K562 (cell line): ENCODE results near the gene PHF10. TPM values are rescaled to one million over a fixed set of nuclear protein-coding genes. Genes with fewer than 3 reads are reported as not detected.

Experiments
- ATAC-seq: fragments of 200-7000 bp; cut with Tn5 transposase; 3 replicates; pipeline ENCODE4 v1.9.1; 2020; ENCODE audit warnings: moderate library complexity
- BruUV-seq: library from RNA; stranded (reverse); fragments of 400-500 nt; replicated peaks from 2 replicates; lab custom pipeline; 2021; lab: Mats Ljungman, UMichigan
- CTCF ChIA-PET: fragments of 300-600 bp; formaldehyde crosslinking; extraction: SDS; loops from one replicate; lab custom pipeline; 2021; ENCODE audit warnings: low intra/inter-chr PET ratio; lab: Yijun Ruan, JAX
- POLR2A ChIA-PET: fragments of 300-600, 350-650 bp; sonication (Branson Sonifier 250); formaldehyde crosslinking; extraction: SDS; loops from one replicate; lab custom pipeline; 2021; ENCODE audit warnings: antibody characterized with exemption, inconsistent platforms; lab: Yijun Ruan, JAX
- DNase-seq, 4 experiments: peaks; one replicate each; pipeline versions ENCODE4 v3.0.0 to v3.0.0-alpha.2; 2011 to 2018; ENCODE audit warnings: low spot score in 3 of 4, mixed read lengths in 3 of 4; ENCODE audit errors: extremely low read depth in 1 of 4
- FAIRE-seq: peaks from 2 replicates; lab custom pipeline; 2011; peaks lifted over from hg19 to GRCh38; lab: Jason Lieb, UNC
- H2AFZ ChIP-seq: 2 replicates; pipeline ENCODE4 v1.6.0; 2011; ENCODE audit warnings: low read depth, low read length, control low read depth, inconsistent platforms
- H3K27ac ChIP-seq: fragments of 200-600 bp; 3 replicates; pipeline ENCODE4 v1.8.0; 2011; ENCODE audit warnings: low read depth, mild to moderate bottlenecking, control low read depth, inconsistent platforms, low read length, moderate library complexity, mixed read lengths; ENCODE audit errors: extremely low read depth
- H3K27me3 ChIP-seq, 2 experiments: fragments of 300-600 bp in 1 of 2; 2 replicates in 1 of 2; 3 replicates in 1 of 2; pipeline versions ENCODE4 v1.6.0 to v1.8.0; 2011; ENCODE audit warnings: inconsistent platforms in 2 of 2, low read length in 2 of 2, mild to moderate bottlenecking in 1 of 2, mixed read lengths in 1 of 2, moderate library complexity in 1 of 2; ENCODE audit not compliant: control insufficient read depth in 2 of 2, insufficient read depth in 2 of 2
- H3K36me3 ChIP-seq: fragments of 300-600 bp; 3 replicates; pipeline ENCODE4 v1.8.0; 2011; ENCODE audit warnings: mild to moderate bottlenecking, low read length, inconsistent platforms; ENCODE audit not compliant: control insufficient read depth, insufficient read depth
- H3K4me1 ChIP-seq, 2 experiments: fragments of 200-600 bp in 1 of 2; replicated peaks in 1 of 2; 2 replicates in 1 of 2; 3 replicates in 1 of 2; pipeline versions ENCODE4 v1.5.1 to v1.8.0; 2011; ENCODE audit warnings: inconsistent platforms in 2 of 2, low read length in 2 of 2, mild to moderate bottlenecking in 1 of 2, mixed read lengths in 1 of 2, moderate library complexity in 1 of 2; ENCODE audit not compliant: control insufficient read depth in 2 of 2, insufficient read depth in 2 of 2
- H3K4me2 ChIP-seq: 2 replicates; pipeline ENCODE4 v1.6.1; 2011; ENCODE audit warnings: low read length, control low read depth, inconsistent platforms, mixed read lengths; ENCODE audit not compliant: insufficient read depth
- H3K4me3 ChIP-seq: fragments of 200-600 bp; sonication (generic), shearing (Covaris generic); 2 replicates; pipeline ENCODE4 v1.5.1; 2016; ENCODE audit warnings: control low read depth, inconsistent platforms
- H3K79me2 ChIP-seq: fragments of 200-600 bp; 3 replicates; pipeline ENCODE4 v1.8.0; 2011; ENCODE audit warnings: low read length, inconsistent platforms; ENCODE audit not compliant: control insufficient read depth, insufficient read depth
- H3K9ac ChIP-seq, 2 experiments: 2 replicates each; pipeline versions ENCODE4 v1.6.0 to v1.6.1; 2011; ENCODE audit warnings: low read depth in 2 of 2, low read length in 2 of 2, control low read depth in 1 of 2, inconsistent platforms in 1 of 2, mild to moderate bottlenecking in 1 of 2, mixed read lengths in 1 of 2; ENCODE audit not compliant: insufficient read depth in 1 of 2
- H3K9me1 ChIP-seq: one replicate; pipeline ENCODE4 v1.6.0; 2011; ENCODE audit warnings: inconsistent platforms, mild to moderate bottlenecking, low read length, moderate library complexity; ENCODE audit not compliant: control insufficient read depth, insufficient read depth
- H3K9me3 ChIP-seq: replicated peaks from 2 replicates; pipeline ENCODE4 v1.5.1; 2011; ENCODE audit warnings: low read depth, low read length, inconsistent platforms; ENCODE audit not compliant: control insufficient read depth, insufficient read depth
- H4K20me1 ChIP-seq: replicated peaks from 2 replicates; pipeline ENCODE4 v1.6.1; 2011; ENCODE audit warnings: low read length, inconsistent platforms, mixed read lengths; ENCODE audit not compliant: control insufficient read depth, insufficient read depth
- ATF2 ChIP-seq: sonication (generic); formaldehyde crosslinking; IDR thresholded peaks from 2 replicates; pipeline ENCODE4 v1.8.1; 2022; ENCODE audit warnings: missing genetic modification reagents
- E2F3 ChIP-seq: fragments of 250-450 bp; sonication (Bioruptor Pico); IDR thresholded peaks from 2 replicates; pipeline ENCODE4 v1.4.0; 2020; ENCODE audit warnings: mild to moderate bottlenecking
- ELF4 ChIP-seq: fragments of 450-650 bp; formaldehyde crosslinking; IDR thresholded peaks from 2 replicates; pipeline ENCODE4 v1.4.0; 2022; ENCODE audit warnings: missing genetic modification characterization
- TCFL5 ChIP-seq: fragments of 250-450 bp; sonication (Bioruptor Pico); conservative IDR thresholded peaks from 2 replicates; pipeline ENCODE4 v1.6.1; 2021; ENCODE audit warnings: mild to moderate bottlenecking, moderate library complexity, matching md5 sums
- U2AF2 ChIP-seq: fragments of 200-400 bp; formaldehyde crosslinking; optimal IDR thresholded peaks from 2 replicates; pipeline ENCODE3; 2017; ENCODE audit warnings: low read depth, mild to moderate bottlenecking, low read length
- ZBTB1 ChIP-seq: sonication (generic); formaldehyde crosslinking; IDR thresholded peaks from 2 replicates; pipeline ENCODE4 v1.8.1; 2023; ENCODE audit warnings: missing genetic modification reagents, low read depth, mild to moderate bottlenecking, borderline replicate concordance
- ZNF407 ChIP-seq: fragments of 450-650 bp; IDR thresholded peaks from 2 replicates; pipeline ENCODE4 v1.6.1; 2016; ENCODE audit warnings: low read depth
- WGBS: fragments of 100-300 bp; shearing (Covaris generic); methylation state at CpG from one replicate; pipeline ENCODE4 v1.1.6; 2016; ENCODE audit warnings: low coverage, mixed read lengths; ENCODE audit not compliant: insufficient coverage; ENCODE audit errors: missing lambda C conversion rate; 5-methylcytosine and 5-hydroxymethylcytosine counted together
- in situ Hi-C: fragments of 300-500 bp; cut with MboI; formaldehyde crosslinking; loops from 4 replicates; pipeline ENCODE4 v1.15.0; 2018; ENCODE audit warnings: inconsistent platforms, mixed read lengths
- intact Hi-C: fragments of 100-400 bp; cut with micrococcal nuclease; formaldehyde crosslinking; loops from 2 replicates; pipeline ENCODE4 v1.14.2; 2022
- polyA plus RNA-seq, 8 experiments: library from polyadenylated mRNA; depleted of rRNA in 4 of 8; stranded (reverse) in 5 of 8; unstranded in 3 of 8; fragments of >200 nt; fragmentation: Nextera tagmentation in 2 of 8; fragmentation: Illumina TruSeq in 1 of 8; extraction: Ambion mirVana in 2 of 8; extraction: Trizol in 1 of 8; gene quantifications; 2 replicates each; pipeline versions ENCODE4 v1.2.1 to v1.2.3, GENCODE V29; 2011 to 2014; ENCODE audit warnings: inconsistent platforms in 1 of 8, missing spikeins in 1 of 8
- total RNA-seq, 7 experiments: library from RNA; depleted of rRNA in 6 of 7; stranded (reverse); fragments of >200 nt in 6 of 7; fragmentation: Illumina TruSeq in 2 of 7; extraction: Trizol in 2 of 7; gene quantifications; 2 replicates each; pipeline versions ENCODE4 v1.2.1 to v1.2.3, GENCODE V29; 2011 to 2021; ENCODE audit warnings: low replicate concordance in 1 of 7

The PHF10 gene
- total and polyA plus RNA-seq, 9 of the 15 experiments (the other 6 are each of a cell fraction or from before 2014, with no cell fraction given): 23.9 to 88.9 (median 46.0) TPM

GRCh38 chr6:169691260-169691659, 33.0 kb downstream of the PHF10 start:
- FAIRE-seq: no peak
- WGBS: 100% methylated on average over 2 of the region's 2 CpGs
- in situ Hi-C loops: no loop called here

GRCh38 chr6:169689287-169689686, 35.0 kb downstream of the PHF10 start:
- in situ Hi-C loops (no loop called here), intact Hi-C loops (no loop called here)
- Histone ChIP-seq H4K20me1 (no peaks in the 10 kb centered on the region), H3K9me3 (peaks cover 7% of the 10 kb centered on the region; the same call in 1 of the 2 replicates), H3K9me1 (no peaks in the 10 kb centered on the region), H2AFZ (no peak overlapping the region), H3K79me2 (peaks cover 12% of the 10 kb centered on the region; the same call in 2 of the 3 replicates), H3K9ac (no peak overlapping the region), H3K27me3 (no peaks in the 10 kb centered on the region), H3K4me1 (no peaks in the 10 kb centered on the region), H3K4me3 (no peak overlapping the region), H3K27ac (no peak overlapping the region), H3K36me3 (peaks cover 40% of the 10 kb centered on the region), H3K4me2 (no peak overlapping the region)
- ATAC-seq (no peak), DNase-seq (no peak), FAIRE-seq (no peak)
- ChIA-PET POLR2A (interaction anchor here (1.6 kb wide), 1 partner anchor 13 kb away, joined by 7 read pairs; the partner anchor contains the start of genes C6orf120 and WDR27), CTCF (no interaction called here)
- WGBS: 87% methylated on average over 6 of the region's 6 CpGs
- no TSS peak for BruUV-seq
- TF ChIP-seq TCFL5 (CRISPR knock-in tag) (no peak), E2F3 (CRISPR knock-in tag) (no peak), ZBTB1 (CRISPR knock-in tag) (no peak), ZNF407 (no peak), ATF2 (CRISPR knock-in tag) (no peak)

More at GRCh38 chr6:169691260-169691659, 33.0 kb downstream of the PHF10 start:
- Histone ChIP-seq H2AFZ (no peak overlapping the region), H3K79me2 (peaks cover 13% of the 10 kb centered on the region; the same call in 2 of the 3 replicates), H3K4me2 (no peak overlapping the region), H3K4me1 (no peaks in the 10 kb centered on the region), H3K4me3 (no peak overlapping the region), H3K9me3 (0 out of 2 replicates have a peak, but pooled peaks cover 7% of the 10 kb centered on the region), H3K9ac (no peak overlapping the region), H3K36me3 (peaks cover 31% of the 10 kb centered on the region), H3K9me1 (no peaks in the 10 kb centered on the region), H3K27me3 (no peaks in the 10 kb centered on the region), H4K20me1 (no peaks in the 10 kb centered on the region), H3K27ac (no peak overlapping the region)
- ChIA-PET CTCF (no interaction called here), POLR2A (no interaction called here)
- TF ChIP-seq ELF4 (no peak), U2AF2 (no peak)
- intact Hi-C loops: no loop called here
- DNase-seq: no peak
- no TSS peak for BruUV-seq
- ATAC-seq: no peak
